SKM-1 (cell line): ENCODE measurements around the gene CSN2.
"Not testable (repeated sequence)": the region's sequence is repeated elsewhere in the genome, so short reads cannot be mapped to it uniquely, and the experiment has no call there.

Experiments used
- DNase-seq: peaks from one replicate; lab custom pipeline; 2025; ENCODE audit not compliant: unreplicated experiment; lab: John Stamatoyannopoulos, UW

CSN2 gene, protein sequence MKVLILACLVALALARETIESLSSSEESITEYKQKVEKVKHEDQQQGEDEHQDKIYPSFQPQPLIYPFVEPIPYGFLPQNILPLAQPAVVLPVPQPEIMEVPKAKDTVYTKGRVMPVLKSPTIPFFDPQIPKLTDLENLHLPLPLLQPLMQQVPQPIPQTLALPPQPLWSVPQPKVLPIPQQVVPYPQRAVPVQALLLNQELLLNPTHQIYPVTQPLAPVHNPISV

DNA sequence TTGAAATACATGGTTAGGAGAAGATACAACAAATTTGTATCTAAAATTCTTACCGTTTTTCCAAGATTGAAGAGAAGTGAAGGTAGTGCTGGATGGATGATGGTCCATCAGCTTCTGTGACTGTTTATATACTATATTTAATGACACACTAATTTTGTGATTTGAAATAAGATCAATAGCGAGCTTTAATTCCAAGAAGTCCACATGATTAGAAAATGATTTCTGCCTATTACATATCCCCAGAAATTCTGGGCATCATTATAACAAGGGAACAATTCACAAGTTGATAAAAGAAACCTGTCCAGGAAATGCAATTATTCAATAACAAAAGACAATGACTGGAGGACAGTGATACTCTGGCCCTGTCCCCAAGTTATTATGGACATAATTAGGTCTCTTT lies at the start of gene CSN2:
Gene CSN2 (minus strand): TSS at position 101 of the 400 bp plus-strand sequence. CDS start 4,733 bp downstream, outside the sequence.
- DNase-seq: no peak

DNA sequence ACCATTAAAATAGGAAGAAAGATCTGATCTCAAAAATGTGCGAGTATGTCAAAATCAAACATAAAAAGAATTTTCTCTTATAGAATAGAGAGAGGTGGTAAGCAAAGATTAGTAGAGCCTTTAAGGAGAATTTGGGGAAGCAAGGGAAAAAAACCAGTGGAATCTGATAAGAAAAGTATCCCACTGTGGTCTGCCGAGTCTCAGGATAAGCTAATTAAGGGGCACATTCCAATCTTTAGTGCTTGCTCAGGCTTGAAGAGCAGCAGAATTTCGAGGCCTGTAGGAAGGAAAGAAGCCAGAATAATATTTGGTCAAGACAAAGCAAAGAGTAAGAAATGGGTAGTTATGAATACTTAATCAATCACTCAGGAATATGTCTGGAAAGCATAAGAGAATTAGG lies 43.2 kb upstream of the CSN2 start:
- no peak for DNase-seq

DNA sequence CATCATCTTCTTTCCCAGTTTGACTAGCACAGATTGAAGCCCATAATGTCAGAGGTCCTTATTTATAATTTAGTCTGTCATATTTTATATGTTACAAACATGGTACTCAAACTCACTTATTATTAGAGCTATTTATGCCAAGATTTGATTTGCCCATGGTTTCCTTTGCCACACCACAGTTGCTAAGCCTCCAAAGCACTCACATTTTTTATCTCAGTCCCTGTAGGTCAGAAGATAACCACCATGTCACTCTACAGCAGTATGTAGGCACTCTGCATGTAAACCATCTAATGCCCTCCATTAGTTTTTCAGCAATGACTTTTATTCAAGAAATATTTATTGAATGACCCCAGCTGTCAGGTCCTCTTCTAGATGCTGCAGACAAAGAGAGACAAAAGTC lies 37.0 kb upstream of the CSN2 start:
- no peak for DNase-seq

DNA sequence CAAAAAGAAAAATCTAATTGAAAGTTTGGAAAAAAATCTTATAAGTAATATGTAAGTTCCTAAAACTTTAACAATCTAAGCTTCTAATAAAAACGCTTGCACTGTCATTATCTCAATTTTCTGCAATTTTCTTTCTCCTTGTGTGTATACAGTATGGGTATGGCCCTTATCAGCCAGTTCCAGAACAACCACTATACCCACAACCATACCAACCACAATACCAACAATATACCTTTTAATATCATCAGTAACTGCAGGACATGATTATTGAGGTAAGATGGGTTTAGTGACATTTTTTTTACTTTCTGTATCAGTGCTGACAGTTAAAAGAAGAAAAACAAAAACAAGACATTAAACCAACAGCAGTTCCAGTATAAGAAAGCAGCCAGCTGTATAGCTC lies 35.2 kb upstream of the CSN2 start:
- no peak for DNase-seq

DNA sequence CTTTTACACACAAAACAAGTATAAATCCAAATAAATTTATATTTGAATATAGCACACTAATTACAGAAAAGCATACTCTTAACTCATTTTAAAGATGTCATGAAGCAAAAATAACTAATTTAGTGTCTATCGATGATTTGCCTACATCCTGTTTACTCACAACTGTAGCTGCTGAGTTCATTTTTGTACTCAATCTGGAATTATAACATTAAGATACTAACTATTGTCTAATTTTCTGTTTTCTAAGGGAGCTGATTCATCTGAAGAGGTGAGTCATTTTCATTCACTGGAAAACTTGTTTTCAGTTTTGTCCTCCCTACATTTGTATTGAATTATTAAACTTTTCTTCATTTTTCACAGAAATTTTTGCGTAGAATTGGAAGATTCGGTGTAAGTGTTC lies 33.9 kb upstream of the CSN2 start:
- no peak for DNase-seq

DNA sequence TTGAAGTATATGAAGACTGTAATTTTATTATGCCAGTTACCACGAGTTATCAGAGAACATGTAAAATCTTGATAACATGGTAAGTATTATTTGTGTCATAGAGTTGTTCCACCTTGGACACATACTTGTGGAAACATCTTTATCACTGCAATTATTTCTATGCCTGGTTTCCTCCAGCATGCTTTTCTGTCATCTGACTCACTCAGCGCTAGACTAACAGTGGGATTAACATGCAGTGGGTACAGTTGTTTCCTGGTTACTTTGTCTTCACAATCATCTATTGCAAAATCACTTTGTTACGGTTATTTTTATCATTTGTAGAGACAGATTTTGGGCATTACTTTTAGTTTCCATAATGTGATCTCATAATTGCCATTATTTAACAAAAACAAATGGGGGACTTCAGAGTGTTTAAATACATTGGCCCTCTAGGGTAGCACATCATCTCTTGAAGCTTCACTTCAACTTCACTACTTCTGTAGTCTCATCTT lies 30.0 kb upstream of the CSN2 start, which contains the start of gene STATH:
Gene STATH (plus strand): TSS at position 441 of the 491 bp plus-strand sequence. CDS start 2,472 bp downstream, outside the sequence.
- DNase-seq: no peak

DNA sequence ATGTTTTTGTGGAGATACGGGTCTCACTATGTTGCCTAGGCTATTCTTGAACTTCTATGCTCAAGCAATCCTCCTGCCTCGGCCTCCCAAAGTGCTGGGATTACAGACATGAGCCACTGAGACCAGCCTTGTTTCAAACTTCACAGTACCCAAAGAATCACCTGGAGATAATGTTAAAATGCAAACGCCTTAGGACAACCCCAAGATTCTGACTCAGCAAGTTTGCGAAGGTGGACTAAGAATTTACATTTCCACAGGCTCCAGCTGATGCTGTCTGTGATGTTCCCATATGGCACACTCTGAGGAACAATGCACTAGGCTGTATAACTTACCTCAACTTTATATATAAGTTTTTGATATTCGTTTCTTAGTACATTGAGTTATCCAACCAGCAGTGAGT lies 29.3 kb upstream of the CSN2 start:
- no peak for DNase-seq

DNA sequence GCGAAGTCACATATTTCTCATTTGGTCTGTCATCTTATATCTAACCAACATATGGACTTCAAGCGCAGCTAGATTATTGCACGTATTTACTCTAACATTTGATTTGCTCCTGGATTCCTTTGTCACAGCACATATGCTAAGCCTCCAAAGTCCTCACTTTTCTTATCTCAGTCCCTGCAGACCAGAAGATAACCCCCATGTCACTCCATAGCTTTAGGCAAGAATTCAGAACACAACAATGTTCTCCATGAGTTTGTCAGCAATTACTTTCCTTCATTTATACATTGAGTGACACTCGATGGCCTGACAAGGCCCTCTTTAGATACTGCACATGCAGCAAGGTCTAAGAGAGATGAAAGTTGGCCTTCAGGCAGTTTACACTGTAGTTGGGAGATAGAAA lies 25.5 kb upstream of the CSN2 start:
- DNase-seq: no peak

DNA sequence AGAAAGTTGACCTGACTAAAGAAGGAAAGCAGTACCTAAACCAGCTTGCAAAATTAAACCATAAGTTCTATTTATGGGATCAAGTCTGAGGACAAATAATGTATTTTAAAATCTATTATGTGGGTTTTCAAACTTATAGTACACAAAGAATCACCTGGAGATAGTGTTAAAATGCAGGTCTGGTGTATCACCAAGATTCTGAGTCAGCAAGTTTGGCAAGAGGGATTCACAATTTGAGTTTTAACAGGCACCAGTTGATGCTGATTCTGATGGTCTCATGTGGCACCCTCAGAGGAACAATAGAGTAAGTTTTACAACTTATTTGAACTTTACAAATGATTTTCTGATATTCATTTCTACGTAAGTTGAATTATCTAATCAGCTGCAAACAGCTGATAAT lies 21.1 kb upstream of the CSN2 start:
- DNase-seq: no peak

DNA sequence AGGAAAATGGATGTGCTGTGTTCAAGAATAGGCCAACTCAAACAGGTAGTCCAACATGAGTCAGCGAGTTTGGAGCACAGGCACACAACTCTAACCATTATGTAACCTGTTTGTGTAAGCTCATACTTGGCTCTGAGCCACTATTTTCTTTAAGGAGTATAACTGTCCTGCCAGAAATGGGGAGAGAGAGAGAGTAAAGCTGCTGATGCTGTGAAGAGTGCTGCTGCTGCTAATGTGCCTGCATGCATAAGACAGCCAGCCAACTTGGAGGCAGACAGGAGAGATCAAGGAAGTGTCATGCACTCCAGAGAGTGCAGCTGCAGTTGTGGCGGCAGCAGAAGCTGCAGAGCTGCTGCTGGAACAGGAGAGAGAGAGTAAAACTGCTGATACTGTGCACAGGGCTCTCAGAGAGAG lies 18.5 kb upstream of the CSN2 start:
- no peak for DNase-seq

DNA sequence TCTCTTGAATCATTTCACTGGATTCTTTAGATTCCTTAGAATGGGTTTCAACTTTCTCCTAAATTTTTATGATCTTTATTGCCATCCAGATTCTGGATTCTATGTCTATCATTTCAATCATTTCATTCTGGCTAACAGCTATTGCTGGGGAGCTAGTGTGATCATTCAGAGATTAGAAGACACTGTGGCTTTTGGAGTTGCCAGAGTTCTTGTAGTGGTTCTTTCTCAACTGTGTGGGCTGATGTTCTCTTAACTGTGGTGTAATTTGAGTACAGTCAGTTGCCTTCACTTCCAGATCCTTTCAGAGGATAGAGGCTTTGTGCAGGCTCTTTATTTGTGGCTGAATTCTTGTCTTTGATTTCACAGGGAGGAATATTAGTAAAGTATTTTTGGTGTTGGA lies 12.1 kb upstream of the CSN2 start:
- no peak for DNase-seq

DNA sequence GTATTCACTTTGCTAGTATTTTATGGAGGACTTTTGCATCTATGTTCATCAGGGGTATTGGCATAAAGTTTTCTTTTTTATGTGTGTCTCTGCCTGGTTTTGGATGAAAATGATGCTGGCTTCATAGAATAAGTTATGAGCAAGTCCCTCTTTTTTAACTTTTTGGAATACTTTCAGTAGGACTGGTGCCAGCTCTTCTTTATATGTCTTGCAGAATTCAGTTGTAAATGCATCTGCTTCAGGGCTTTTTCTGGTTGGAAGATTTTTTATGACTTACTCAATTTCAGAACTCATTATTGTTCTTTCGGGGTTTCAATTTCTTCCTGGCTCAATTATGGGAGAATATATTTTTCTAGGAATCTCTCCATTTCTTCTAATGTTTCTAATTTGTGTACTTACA lies 9.1 kb upstream of the CSN2 start:
- no peak for DNase-seq

DNA sequence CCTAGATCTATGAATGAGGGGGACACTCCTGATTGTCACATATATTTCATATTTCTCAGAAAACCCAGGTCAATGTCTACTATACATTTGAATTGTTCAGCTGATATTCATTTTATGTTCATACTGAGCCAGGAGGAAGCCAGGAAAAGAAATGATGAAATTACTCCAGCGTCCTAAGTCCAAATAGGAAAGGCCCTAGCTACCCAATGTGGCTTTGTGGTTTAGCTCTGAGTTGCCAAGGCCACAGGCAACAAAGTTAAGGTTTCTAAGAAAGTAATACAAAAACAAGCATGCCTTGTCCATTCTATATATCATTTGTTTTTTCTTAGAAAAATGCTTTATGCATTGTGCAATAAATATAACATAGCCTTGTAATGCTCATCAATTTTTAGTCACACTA lies 4.5 kb upstream of the CSN2 start:
- DNase-seq: no peak

DNA sequence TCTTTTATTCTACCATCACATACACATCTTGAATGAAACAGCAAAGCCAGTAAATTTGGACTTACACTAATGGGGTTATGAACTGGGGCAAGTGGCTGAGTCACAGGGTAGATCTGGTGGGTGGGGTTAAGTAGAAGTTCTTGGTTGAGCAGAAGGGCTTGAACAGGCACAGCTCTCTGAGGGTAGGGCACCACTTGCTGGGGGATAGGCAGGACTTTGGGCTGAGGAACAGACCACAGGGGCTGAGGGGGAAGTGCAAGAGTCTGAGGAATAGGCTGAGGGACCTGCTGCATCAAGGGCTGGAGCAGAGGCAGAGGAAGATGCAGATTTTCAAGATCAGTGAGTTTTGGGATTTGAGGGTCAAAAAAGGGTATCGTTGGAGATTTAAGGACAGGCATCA lies 8.3 kb downstream of the CSN2 start:
- DNase-seq: no peak

DNA sequence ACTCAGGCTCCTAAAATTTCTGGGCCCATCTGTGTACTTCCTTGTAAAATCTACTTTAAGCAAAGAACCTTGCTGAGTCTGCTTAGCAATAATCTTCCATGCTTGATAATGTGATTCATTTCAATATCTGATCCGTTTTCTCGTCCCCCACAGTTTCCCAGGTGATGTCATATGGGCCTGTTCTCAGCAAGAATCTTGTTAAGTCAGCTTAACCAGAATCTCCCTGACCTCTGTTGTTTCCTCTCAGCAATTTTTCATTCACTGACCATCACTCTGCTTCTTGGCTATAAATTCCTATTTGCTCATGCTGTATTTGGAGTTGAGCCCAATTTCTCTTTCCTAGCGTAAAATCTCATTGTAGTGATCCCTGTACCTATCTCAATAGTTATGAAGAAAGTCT lies 13.9 kb downstream of the CSN2 start:
- DNase-seq: no peak

DNA sequence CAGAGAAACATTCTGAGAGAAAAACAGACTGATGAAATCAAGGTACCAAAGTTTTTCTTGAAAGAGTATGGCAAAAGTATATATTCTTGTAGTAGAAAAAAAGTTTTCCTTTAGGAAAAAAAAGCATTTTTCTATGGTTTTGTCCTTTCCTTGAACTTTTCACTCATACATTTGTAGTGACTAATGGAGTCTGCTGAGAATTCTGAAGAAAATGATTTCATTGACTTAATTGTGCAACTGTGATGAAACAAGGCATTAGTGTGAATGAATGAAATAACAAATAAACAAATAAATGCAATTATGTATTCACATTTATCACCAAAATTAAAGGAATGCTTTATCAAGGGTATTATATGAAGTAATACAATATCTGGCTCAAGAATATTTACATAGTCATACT lies 29.0 kb downstream of the CSN2 start:
- DNase-seq: no peak

DNA sequence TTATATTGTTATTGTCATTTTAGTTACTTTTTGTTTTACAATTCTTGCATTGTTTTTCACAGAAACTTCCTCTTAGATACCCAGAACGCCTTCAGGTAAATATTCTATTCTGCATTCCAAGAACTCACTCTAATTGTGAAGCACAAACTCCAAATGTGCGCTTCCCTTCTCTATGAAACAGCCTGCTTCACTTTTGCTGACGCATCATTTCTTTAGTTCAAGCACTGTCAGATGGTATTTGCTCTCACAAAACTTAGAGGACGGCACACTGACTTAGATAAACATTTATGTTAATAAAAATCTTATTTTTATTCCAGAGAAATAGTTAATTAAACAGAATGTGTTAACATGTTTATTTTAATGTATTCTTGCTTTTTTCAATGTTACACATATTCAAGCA lies 31.4 kb downstream of the CSN2 start:
- DNase-seq: no peak

DNA sequence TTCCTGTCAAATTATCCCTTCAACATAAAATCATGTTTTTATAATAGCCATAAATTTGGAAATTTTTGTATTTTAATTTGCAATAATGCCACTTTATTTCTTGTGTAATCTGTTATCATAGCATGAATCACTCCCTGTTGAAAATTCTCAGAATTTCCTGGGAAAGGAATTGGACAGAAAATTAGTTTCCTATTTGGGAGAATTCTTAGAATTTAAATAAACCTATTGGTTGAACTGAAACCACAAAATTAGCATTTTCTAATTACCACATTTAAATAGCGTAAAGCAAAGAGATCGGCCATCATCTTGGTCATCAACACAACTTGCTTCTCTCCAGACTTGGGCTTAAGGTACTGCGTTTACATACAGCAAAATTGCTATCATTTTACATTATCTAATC lies 34.8 kb downstream of the CSN2 start, which contains the start of gene CSN1S1:
Gene CSN1S1 (plus strand): TSS at position 301 of the 400 bp plus-strand sequence. CDS start 1,488 bp downstream, outside the sequence.
- DNase-seq: no peak

DNA sequence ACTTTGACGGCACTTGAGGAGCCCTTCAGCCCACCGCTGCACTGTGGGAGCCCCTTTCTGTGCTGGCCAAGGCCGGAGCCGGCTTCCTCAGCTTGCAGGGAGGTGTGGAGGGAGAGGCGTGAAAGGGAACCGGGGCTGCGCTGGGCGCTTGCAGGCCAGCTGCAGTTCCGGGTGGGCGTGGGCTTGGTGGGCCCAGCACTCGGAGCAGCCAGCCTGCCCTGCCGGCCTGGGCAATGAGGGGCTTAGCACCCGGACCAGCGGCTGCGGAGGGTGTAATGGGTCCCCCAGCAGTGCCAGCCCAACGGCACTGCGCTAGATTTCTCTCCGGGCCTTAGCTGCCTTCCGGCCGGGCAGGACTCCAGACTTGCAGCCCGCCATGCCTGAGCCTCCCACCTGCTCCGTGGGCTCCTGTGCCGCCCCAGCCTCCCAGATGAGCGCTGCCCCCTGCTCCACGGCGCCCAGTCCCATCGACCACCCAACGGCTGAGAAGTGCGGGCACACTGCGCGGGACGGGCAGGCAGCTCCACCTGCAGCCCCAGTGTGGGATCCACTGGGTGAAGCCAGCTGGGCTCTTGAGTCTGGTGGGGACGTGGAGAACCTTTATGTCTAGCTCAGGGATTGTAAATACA lies 41.6 kb downstream of the CSN2 start:
- not testable (repeated sequence) for DNase-seq

DNA sequence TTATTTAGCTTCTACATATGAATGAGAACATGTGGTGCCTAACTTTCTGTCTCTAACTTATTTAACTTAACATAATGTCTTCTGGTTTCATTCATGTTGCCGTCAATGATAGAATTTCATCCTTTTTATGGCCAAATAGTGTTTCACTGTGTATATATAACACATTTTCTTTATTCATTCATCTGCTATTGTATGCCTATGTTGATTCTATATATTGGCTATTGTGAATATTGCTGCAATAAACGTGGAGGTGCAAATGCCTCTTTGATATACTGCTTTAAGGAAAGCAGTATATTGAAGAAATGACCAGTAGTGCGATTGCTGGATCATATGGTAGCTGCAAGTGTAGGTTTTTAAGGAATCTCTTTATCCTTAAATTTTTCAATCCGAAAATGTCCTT lies 44.7 kb downstream of the CSN2 start:
- DNase-seq: no peak

DNA sequence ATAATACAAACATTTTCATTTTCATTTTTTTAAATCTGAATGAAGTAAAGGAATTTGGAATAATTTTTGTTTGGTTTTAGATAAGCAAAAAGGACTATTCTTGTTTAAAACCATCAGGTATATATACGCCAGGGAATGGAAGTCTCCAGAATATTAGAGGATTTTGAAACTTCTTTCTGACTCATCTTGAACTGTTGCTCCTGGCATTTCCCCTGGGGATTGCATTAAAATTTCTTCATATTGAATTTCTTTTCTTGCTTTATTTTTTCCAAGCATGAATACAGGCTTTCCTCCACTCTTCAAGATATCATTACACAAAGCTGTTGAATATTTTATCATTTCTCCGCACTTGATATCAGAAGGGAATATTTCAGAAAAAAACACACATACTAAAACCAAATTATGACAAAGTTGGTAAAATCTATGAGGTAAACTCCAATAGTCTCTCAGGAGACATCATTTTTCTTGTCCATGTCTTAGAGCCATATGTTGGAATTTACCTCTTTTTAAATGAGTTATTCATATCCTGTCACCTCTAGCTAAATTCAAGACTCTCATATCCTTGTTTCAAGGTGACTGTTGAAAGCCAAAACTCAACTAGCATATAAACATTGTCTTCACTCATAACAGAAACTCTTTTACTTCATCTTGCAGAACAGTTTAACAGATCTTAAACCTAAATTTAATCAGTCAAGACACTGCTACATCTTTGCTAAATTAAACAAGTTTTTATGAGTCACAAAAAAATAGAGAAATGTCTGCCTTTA lies 55.3 kb downstream of the CSN2 start:
- no peak for DNase-seq

DNA sequence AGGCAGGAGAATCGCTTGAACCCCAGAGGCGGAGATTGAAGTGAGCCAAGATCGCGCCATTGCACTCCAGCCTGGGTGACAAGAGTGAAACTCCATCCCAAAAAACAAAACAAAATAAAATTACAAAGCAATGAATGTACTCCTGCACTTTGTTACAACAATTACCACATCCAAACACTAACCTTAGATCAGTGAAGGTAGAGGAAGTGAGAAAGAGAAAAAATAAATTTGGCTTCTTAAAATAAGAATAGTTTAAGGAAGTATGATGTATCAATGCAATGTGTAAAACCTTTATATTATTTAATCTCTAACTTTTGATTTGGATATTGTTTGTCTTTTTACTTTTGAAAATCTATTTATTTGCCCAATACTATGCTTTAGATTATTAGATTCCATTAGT lies 56.3 kb downstream of the CSN2 start:
- no peak for DNase-seq
